Kidney capillary endothelial cell (primary cell): ENCODE data around the gene MSI2.

Source experiments
- DNase-seq: peaks from one replicate; pipeline ENCODE4 v3.0.0-alpha.2; 2018; ENCODE audit warnings: low spot score

The MSI2 gene

GRCh38 chr17:57246257-57246656 lies 10.1 kb upstream of the MSI2 start:
- DNase-seq = no peak

GRCh38 chr17:57247261-57247660 lies 9.1 kb upstream of the MSI2 start:
- DNase-seq = no peak

DNA sequence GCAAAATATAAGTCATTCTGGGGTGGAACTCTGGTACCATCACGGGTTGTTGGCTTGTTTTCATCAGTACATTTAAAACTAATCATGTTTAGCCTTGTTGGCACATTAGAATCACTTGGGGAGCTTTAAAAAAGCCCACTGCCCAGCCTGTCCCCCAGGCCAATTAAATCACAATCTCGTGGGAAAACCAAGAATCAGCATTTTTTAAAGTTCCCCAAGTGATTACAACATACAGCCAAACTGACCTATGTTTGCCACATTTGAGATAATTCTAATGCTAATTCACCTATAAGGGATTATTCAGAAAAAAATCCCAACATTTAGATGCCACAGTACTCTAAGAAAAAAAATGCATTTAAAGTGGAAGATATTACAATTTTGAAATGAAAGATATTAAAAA lies 8.4 kb upstream of the MSI2 start:
- DNase-seq = no peak

- DNase-seq = no peak
These were observed 6.8 kb upstream of the MSI2 start for GRCh38 chr17:57249520-57249919.

GRCh38 chr17:57251211-57251787 lies 5.0 kb upstream of the MSI2 start:
- no peak for DNase-seq

GRCh38 chr17:57253362-57254065 lies 2.8 kb upstream of the MSI2 start:
- DNase-seq = no peak

DNA sequence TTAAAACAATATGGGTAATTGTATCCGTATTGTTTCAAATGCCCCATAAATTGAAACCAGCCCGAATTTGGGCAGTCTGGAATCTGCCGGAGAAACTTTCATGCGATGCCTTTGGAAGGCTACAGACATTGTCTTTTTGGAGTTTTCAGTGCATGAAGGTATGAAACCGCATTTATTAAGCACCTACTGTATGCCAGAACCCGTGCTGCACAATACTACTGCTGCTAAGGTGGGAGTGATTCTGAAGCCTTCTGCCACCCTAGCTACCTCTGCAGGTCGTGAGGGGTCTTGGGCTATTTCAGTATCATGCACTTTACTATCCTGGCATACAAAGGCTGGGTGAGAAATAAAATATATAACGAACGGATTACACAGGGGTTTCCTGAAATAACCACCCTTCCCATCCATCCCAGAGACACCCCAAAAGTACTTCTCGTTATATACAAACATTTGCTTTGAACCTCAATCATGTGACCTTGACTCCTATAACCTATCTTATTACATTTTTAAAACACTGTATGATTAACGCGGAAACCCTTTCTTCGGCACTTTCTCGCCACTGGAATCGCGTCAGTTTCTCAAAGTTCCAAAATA lies 1.0 kb upstream of the MSI2 start:
- no peak for DNase-seq

DNA sequence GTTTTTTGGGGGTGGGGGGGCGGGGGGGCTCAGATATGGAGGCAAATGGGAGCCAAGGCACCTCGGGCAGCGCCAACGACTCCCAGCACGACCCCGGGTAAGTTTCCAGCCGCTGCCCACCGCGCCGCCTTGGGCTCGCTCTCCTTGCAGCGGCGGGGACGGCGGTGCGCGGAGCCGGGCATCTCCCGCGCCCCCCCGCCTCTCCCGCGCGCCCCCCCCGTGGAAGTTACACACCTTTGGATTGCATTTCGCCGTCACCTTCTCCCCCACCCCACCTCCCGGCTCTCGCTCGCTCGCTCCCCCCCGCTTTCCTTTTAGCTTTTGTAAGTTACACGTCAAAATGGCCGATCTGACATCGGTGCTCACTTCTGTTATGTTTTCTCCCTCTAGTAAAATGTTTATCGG lies 387 bp downstream of the MSI2 start:
- DNase-seq = peak; percentile 19

GRCh38 chr17:57257195-57257894 lies 1.0 kb downstream of the MSI2 start:
- no peak for DNase-seq

DNA sequence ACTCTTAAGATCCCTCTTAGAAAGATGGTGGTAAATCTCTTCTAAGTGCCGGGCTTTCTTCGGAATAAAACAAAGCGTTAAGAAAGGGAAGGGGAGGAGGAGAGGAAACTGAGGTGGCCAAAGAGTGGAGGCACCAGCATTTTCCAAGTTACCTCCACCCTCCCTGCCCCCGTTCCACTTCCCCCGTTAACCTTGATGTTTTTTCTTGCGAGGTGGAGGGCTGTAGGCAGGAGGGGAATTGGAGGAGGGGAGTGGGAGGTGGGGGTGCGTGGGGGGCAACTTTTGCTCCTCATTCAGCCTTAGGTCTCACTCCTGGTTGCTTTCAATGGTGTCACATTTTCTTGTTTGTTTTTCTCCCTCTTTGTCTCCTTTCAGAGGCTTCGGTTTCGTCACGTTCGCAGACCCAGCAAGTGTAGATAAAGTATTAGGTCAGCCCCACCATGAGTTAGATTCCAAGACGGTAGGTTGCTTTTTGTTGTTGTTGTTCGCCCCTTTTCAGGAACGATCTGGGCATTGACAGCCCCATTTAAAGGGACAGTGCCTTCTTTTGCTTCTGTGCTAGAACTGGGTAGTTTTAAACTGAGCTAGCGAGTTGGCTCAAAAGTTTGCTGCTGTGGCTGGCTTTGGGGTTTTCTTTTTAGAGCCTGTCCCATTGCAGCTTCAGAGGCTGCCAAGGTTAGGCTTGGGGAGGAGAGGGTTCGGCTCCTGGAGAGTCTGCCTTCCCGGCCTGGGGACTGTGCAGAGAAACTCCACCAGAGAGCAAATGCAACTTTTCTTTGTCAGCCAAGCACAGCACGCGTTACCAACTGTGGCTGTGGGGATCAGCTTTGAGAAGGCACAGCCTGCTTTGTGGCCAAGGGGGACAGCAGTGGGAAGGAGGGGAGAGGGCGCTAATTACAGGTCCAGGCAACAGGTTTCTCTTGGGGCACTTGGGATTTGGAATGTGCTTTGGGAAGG lies 1.9 kb downstream of the MSI2 start:
- DNase-seq = no peak

DNA sequence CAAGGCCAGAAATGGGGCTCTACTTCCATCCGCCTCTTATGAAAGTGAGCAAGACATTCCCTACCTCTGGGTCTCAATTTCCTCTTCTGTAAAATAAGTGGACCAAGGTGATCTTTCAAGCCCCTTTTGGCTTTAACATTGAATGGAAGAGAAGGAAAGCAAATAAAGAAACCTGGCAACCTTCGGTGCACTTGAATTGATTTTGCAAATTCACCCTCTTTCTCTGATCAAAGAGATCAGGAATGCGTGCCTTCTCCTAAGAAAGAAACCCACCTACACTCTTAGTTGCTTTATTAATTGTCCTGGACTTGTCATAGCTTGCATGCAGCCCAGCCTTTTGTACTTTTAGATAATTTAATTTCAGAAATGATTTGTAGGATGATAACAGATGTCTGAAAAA lies 3.0 kb downstream of the MSI2 start:
- DNase-seq = no peak

- DNase-seq = no peak
These were observed 3.5 kb downstream of the MSI2 start for GRCh38 chr17:57259817-57260216.

GRCh38 chr17:57260325-57261083 lies 4.2 kb downstream of the MSI2 start:
- no peak for DNase-seq

GRCh38 chr17:57261084-57261461 lies 4.8 kb downstream of the MSI2 start:
- no peak for DNase-seq

DNA sequence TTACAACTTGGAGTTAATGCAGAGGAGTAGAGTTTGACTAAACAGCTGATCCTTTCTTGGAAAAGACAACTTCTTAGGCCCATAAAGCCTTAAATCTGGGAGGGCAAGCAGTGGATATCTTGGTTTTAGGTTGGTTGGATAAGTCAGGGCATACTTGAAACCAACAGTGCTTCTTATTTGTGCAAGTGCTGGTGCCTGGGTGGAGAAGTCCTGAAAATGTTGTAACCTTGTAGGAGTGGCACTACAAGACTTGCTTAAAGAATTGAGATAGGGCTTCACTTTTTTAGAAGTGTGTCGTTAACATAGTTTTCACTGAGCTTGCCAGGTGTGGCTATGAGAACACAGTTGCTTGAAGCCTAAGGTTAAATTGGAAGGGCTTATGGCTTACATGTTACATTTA lies 6.2 kb downstream of the MSI2 start:
- DNase-seq = no peak

DNA sequence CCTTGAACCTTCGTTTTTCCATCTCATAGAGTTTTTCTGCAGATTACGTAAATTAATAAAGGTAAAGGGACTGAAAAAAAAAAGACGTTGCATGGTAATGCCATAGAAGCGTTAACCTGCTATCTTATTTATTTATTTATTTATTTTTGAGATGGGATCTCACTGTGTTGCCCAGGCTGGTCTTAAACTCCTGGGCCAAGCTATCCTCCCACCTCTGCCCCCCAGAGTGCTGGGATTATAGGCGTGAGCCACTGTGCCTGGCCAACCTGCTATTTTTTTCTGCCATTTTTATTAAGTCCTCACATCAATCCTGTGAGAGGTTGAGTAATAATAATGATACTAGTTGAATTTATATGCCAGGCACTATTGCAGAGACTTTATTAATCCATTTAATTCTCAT lies 7.9 kb downstream of the MSI2 start:
- DNase-seq = no peak

DNA sequence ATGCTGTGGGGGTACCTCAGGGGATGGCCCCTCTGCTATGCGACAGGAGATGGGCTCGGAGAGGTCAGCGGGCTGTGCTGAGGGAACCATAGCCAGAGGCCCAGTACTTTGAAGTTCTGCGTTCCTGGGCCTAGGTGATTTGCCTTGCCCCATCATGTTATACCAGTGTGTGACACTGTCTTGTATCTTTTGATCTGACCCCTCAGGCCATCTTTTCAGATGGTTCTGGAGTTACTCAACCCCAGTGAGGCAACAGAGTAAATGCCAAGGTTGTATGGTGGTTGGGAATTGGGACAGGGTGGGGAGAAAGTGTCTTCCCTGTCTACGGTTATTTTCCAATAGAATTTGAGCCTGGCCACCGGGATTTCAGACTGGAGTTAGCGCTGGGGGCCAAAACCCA lies 8.5 kb downstream of the MSI2 start:
- DNase-seq = no peak

- DNase-seq = no peak
These were observed 10.6 kb downstream of the MSI2 start for GRCh38 chr17:57266902-57267311.

GRCh38 chr17:57268181-57268580 lies 11.9 kb downstream of the MSI2 start:
- DNase-seq = no peak

- DNase-seq = no peak
These were observed 12.7 kb downstream of the MSI2 start for GRCh38 chr17:57269052-57269451.

GRCh38 chr17:57269598-57270255 lies 13.4 kb downstream of the MSI2 start:
- no peak for DNase-seq
